PC-9 (cell line): Measurements from ENCODE around the gene ZNF774.

Experiments used
- EZH2 ChIP-seq: fragments of 200-600 bp; sonication (generic); IDR thresholded peaks from 2 replicates; pipeline ENCODE4 v1.8.0; 2017; ENCODE audit warnings: antibody characterized with exemption, low read depth
- TF ChIP-seq, protein P1 (sequence below): fragments of 200-600 bp; sonication (generic); conservative IDR thresholded peaks from 2 replicates; pipeline ENCODE4 v1.6.1; 2017; ENCODE audit warnings: mixed run types, antibody characterized with exemption, mild to moderate bottlenecking, moderate library complexity

DNA sequence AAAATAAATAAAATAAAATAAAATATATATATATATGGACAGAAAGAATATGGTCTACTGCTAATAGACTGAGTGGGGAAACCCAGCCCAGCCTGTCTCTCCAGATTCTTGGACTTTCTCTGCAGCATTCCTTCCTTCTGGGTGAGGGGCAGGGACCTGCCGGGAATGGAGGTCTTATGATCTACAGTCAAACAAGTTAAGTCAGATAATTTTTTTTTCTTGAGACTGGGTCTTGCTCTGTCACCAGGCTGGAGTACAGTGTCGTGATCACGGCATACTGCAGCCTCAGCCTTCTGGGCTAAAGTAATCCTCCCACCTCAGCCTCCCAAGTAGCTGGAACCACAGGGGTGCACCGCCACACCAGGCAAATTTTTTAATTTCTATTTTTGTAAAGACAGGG is 33.5 kb upstream of the ZNF774 start:
- TF ChIP-seq, protein P1, sequence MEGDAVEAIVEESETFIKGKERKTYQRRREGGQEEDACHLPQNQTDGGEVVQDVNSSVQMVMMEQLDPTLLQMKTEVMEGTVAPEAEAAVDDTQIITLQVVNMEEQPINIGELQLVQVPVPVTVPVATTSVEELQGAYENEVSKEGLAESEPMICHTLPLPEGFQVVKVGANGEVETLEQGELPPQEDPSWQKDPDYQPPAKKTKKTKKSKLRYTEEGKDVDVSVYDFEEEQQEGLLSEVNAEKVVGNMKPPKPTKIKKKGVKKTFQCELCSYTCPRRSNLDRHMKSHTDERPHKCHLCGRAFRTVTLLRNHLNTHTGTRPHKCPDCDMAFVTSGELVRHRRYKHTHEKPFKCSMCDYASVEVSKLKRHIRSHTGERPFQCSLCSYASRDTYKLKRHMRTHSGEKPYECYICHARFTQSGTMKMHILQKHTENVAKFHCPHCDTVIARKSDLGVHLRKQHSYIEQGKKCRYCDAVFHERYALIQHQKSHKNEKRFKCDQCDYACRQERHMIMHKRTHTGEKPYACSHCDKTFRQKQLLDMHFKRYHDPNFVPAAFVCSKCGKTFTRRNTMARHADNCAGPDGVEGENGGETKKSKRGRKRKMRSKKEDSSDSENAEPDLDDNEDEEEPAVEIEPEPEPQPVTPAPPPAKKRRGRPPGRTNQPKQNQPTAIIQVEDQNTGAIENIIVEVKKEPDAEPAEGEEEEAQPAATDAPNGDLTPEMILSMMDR: no peak
- no peak for TF ChIP-seq EZH2
